Activated T-helper 2 cell treated with anti-CD3 and anti-CD28 coated beads, Interferon-gamma antibody, Interleukin-2, Interleukin-4, amounts not matched to agents 10 μg/mL and 5 μg/mL and 100 μg/mL, durations not matched to agents 14 hours and 24 hours and 36 hours (primary cell): ENCODE data around the gene MRPL30. TPM values are rescaled to one million over a fixed set of nuclear protein-coding genes. Genes with fewer than 3 reads are reported as not detected.
"Not testable (repeated sequence)": the region's sequence is repeated elsewhere in the genome, so short reads cannot be mapped to it uniquely, and the experiment has no call there.

Experiments used
- DNase-seq: peaks from one replicate; pipeline ENCODE4 v3.0.0; 2021; ENCODE audit warnings: low spot score
- H3K27ac Mint-ChIP-seq: one replicate; pipeline ENCODE4 v1.8.0; 2021; ENCODE audit warnings: mixed read lengths
- H3K27me3 Mint-ChIP-seq: one replicate; pipeline ENCODE4 v1.8.0; 2021; ENCODE audit warnings: low read depth, mixed read lengths
- H3K36me3 Mint-ChIP-seq: one replicate; pipeline ENCODE4 v1.8.0; 2021; ENCODE audit warnings: low read depth, mixed read lengths
- H3K4me1 Mint-ChIP-seq: one replicate; pipeline ENCODE4 v1.8.0; 2021; ENCODE audit warnings: low read depth, mixed read lengths
- H3K4me3 Mint-ChIP-seq: one replicate; pipeline ENCODE4 v1.8.0; 2021; ENCODE audit warnings: low read depth, mild to moderate bottlenecking, moderate library complexity, mixed read lengths
- H3K9me3 Mint-ChIP-seq: one replicate; pipeline ENCODE4 v1.8.0; 2021; ENCODE audit warnings: mixed read lengths
- intact Hi-C: fragments of 100-400 bp; cut with micrococcal nuclease; formaldehyde crosslinking; loops from one replicate; pipeline ENCODE4 v1.15.1; 2023
- total RNA-seq: library from RNA; stranded (reverse); gene quantifications from 2 replicates; pipeline ENCODE4 v1.2.3, GENCODE V29; 2022

Gene MRPL30
- 27.6 and 29.4 TPM in 2 replicates for total RNA-seq

GRCh38 chr2:99180755-99181623 lies at the start of gene MRPL30, which contains the start of gene MITD1:
TSS of gene MRPL30 (plus strand) at chr2:99181184. CDS start at chr2:99186204, 5,020 bp downstream.
TSS of gene MITD1 (minus strand) at chr2:99181058. CDS start at chr2:99180981, 77 bp downstream.
- Mint-ChIP-seq H3K4me1 (peaks cover 34% of the 10 kb centered on the region), H3K36me3 (peaks cover 19% of the 10 kb centered on the region)

DNA sequence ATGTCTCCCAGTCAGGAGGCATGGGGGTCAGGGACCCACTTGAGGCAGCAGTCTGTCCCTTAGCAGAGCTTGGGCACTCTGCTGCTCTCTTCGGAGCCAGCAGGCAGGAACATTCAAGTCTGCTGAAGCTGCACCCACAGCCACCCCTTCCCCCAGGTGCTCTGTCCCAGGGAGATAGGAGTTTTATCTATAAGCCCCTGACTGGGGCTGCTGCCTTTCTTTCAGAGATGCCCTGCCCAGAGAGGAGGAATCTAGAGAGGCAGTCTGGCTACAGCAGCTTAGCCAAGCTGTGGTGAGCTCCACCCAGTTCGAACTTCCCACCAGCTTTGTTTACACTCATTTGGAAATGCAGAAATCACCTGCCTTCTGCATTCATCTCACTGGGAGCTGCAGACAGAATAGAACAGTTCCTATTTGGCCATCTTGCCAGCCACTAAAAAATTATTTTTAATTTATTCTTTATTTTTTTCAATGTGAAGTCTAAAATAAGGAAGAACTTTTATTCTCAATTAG lies 45.9 kb upstream of the MRPL30 start:
- H3K9me3 Mint-ChIP-seq = peaks cover 34% of the 10 kb centered on the region
- H3K4me1 Mint-ChIP-seq, H3K36me3 Mint-ChIP-seq, H3K27ac Mint-ChIP-seq, H3K4me3 Mint-ChIP-seq, intact Hi-C loops, DNase-seq: not testable (repeated sequence)
- H3K27me3 Mint-ChIP-seq = peaks cover 16% of the 10 kb centered on the region

More at GRCh38 chr2:99180755-99181623, at the start of gene MRPL30, which contains the start of gene MITD1:
- peak within 1 kb of the TSS; percentile 91 for H3K27ac Mint-ChIP-seq
- DNase-seq = peak; percentile 88
- H3K4me3 Mint-ChIP-seq = peak within 1 kb of the TSS; percentile 96
- H3K9me3 Mint-ChIP-seq = no peaks in the 10 kb centered on the region
- no peaks in the 10 kb centered on the region for H3K27me3 Mint-ChIP-seq
- intact Hi-C loops = loop anchor here (1.0 to 5.0 kb wide), 4 partner anchors 26 to 309 kb away; partner anchors contain the start of genes REV1 and TXNDC9

DNA sequence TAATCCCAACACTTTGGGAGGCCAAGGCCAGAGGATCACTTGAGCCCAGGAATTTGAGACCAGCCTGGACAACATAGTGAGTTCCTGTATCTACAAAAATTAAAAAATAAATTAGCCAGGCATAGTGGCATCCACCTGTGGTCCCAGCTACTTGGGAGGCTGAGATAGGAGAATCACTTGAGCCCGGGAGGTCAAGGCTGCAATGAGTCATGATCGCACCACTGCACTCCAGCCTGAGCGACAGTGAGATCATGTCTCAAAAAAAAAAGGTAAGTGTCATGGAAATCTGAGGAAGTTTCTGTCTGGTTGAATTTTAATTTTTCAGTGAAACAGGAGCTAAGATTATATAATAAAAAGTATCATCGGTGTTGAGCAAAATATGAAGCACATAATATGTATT lies 42.0 kb upstream of the MRPL30 start:
- Mint-ChIP-seq H3K27ac (no peak overlapping the region), H3K4me3 (peak overlapping the region; percentile 28), H3K27me3 (peaks cover 24% of the 10 kb centered on the region), H3K4me1 (peaks cover 8% of the 10 kb centered on the region), H3K9me3 (peaks cover 3% of the 10 kb centered on the region), H3K36me3 (no peaks in the 10 kb centered on the region)
- intact Hi-C loops = no loop called here
- no peak for DNase-seq

- H3K4me1 Mint-ChIP-seq = peaks cover 8% of the 10 kb centered on the region
- DNase-seq = no peak
- no peaks in the 10 kb centered on the region for H3K36me3 Mint-ChIP-seq
- no peak overlapping the region for H3K27ac Mint-ChIP-seq
- H3K9me3 Mint-ChIP-seq = no peaks in the 10 kb centered on the region
- H3K4me3 Mint-ChIP-seq = peak overlapping the region; percentile 83
- peaks cover 24% of the 10 kb centered on the region for H3K27me3 Mint-ChIP-seq
- intact Hi-C loops = loop anchor here (2.0 kb wide), 1 partner anchor 39 kb away; no protein-coding TSS in a partner anchor
Observed at GRCh38 chr2:99140056-99140859, 40.7 kb upstream of the MRPL30 start.

GRCh38 chr2:99140860-99141109 lies 40.2 kb upstream of the MRPL30 start:
- Mint-ChIP-seq H3K36me3 (no peaks in the 10 kb centered on the region), H3K4me3 (peak overlapping the region; percentile 83), H3K27me3 (peaks cover 24% of the 10 kb centered on the region), H3K9me3 (no peaks in the 10 kb centered on the region), H3K4me1 (peaks cover 8% of the 10 kb centered on the region), H3K27ac (peak overlapping the region; percentile 23)
- DNase-seq = no peak
- intact Hi-C loops = loop anchor here (1.0 to 2.0 kb wide), 3 partner anchors 14 to 197 kb away; partner anchors contain the start of genes EIF5B, LIPT1 and TSGA10

- Mint-ChIP-seq H3K9me3 (no peaks in the 10 kb centered on the region), H3K36me3 (no peaks in the 10 kb centered on the region)
- intact Hi-C loops = loop anchor here (1.0 to 2.0 kb wide), 3 partner anchors 13 to 196 kb away; partner anchors contain the start of genes EIF5B, LIPT1 and TSGA10
Observed at GRCh38 chr2:99141110-99142108, 39.6 kb upstream of the MRPL30 start, which contains the start of gene C2orf15. TSS of gene C2orf15 (plus strand) at chr2:99141707. CDS start at chr2:99150559, 8,852 bp downstream.

GRCh38 chr2:99150706-99151105 lies 30.3 kb upstream of the MRPL30 start:
- intact Hi-C loops = loop anchor here (10.0 kb wide), 5 partner anchors 316 to 1414 kb away; partner anchors contain the start of genes PDCL3 and REV1

More at GRCh38 chr2:99141110-99142108, 39.6 kb upstream of the MRPL30 start, which contains the start of gene C2orf15:
- DNase-seq = peak; percentile 91
- Mint-ChIP-seq H3K27ac (peak within 1 kb of the TSS; percentile 65), H3K27me3 (peaks cover 24% of the 10 kb centered on the region), H3K4me1 (peaks cover 8% of the 10 kb centered on the region), H3K4me3 (peak within 1 kb of the TSS; percentile 83)

GRCh38 chr2:99152199-99152895 lies 28.6 kb upstream of the MRPL30 start:
- intact Hi-C loops = loop anchor here (10.0 kb wide), 5 partner anchors 318 to 1412 kb away; partner anchors contain the start of genes PDCL3 and REV1
- H3K27me3 Mint-ChIP-seq = no peaks in the 10 kb centered on the region
- H3K9me3 Mint-ChIP-seq = no peaks in the 10 kb centered on the region
- H3K36me3 Mint-ChIP-seq = peaks cover 6% of the 10 kb centered on the region
- DNase-seq = no peak
- no peak overlapping the region for H3K4me3 Mint-ChIP-seq
- H3K27ac Mint-ChIP-seq = no peak overlapping the region
- H3K4me1 Mint-ChIP-seq = peaks cover 22% of the 10 kb centered on the region

More at GRCh38 chr2:99150706-99151105, 30.3 kb upstream of the MRPL30 start:
- no peak overlapping the region for H3K4me3 Mint-ChIP-seq
- H3K27ac Mint-ChIP-seq = no peak overlapping the region
- H3K4me1 Mint-ChIP-seq = peaks cover 14% of the 10 kb centered on the region
- no peaks in the 10 kb centered on the region for H3K9me3 Mint-ChIP-seq
- H3K27me3 Mint-ChIP-seq = no peaks in the 10 kb centered on the region
- DNase-seq = no peak
- H3K36me3 Mint-ChIP-seq = peaks cover 3% of the 10 kb centered on the region

DNA sequence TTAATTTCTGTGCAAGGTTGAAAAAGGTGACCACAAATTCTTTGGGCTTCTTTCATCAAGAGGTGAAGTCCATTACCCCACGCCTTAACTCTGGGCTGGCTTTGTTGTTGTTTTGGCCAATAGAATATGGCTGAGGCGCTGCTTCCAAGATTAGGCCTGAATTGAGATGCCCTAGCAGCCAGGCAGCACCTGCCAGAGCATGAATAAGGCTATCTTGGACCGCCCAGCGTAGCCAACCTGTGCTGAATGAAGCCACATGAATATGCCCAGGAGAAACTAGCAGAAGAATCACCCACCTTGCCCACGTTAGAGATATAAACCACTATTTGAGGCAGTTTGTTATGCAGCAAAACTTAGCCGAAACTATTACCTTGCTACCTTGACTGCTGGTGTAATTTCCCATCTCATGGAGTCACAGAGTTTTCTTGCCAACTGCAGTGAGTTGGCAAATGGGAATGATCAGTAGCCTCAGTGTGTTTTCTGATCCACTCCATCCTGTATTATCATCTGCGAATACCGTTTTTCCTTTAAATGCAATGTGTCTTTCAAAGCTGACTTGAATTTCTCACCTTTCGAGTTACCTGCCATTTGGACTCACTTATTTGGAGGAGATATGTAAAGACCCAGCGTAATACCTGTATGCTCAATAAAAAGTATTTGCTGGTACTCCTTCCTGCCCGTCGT lies 26.9 kb upstream of the MRPL30 start:
- Mint-ChIP-seq H3K4me3 (peak overlapping the region; percentile 95), H3K27me3 (no peaks in the 10 kb centered on the region), H3K9me3 (no peaks in the 10 kb centered on the region), H3K36me3 (peaks cover 14% of the 10 kb centered on the region), H3K27ac (peak overlapping the region; percentile 89), H3K4me1 (peaks cover 25% of the 10 kb centered on the region)
- no peak for DNase-seq
- intact Hi-C loops = loop anchor here (1.0 to 10.0 kb wide), 7 partner anchors 13 to 1411 kb away; partner anchors contain the start of genes C2orf15, EIF5B, PDCL3 and REV1

DNA sequence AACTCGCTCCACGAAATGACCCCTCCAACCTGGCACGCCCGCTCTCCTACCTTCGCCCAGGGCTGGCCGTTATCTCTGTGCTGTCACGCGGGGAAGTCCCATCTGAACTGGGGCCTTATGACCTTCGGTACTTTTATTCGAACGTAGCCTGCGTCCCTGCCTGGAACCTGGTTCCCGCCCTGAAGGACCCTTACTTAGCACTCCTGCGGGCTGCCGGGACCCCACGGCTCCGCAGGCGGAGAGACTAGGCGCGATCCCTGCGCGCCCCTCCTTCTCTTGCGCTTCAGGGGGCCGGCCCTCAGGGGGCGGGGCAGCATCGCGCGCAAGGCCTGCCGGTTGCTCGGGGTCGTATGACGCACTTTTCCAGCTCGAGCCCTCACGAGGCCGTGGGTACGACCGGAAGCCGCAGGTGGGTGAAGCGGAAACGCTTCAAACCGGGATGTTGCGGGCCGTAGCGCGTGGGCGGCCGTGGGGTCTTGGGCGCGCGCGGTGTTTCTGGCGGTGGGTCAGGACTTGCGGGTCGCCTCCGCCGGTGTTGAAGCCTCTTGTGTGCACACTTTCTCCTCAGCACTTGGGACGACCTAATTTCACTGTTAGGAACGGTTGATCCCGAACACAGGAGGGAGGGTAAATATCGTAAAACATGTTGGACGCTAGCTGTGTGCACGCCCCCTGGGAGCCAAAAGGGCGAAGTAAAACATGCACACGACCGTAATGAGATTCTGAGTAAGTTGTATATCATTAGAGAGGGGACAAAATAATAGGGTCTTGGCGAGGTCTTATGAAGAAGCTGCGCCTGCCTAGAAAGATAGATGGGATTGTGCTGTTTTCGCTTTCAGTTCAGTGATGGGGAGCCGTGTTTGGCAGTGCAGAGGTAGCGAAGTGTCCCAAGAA lies 26.1 kb upstream of the MRPL30 start, which contains the start of the genes LIPT1 and TSGA10:
Gene LIPT1 (plus strand): TSS at position 325 of the 894 bp plus-strand sequence. CDS start 6,991 bp downstream, outside the sequence.
Gene TSGA10 (minus strand): TSS at position 300 of the 894 bp plus-strand sequence. CDS start 45,503 bp downstream, outside the sequence.
- intact Hi-C loops = loop anchor here (1.0 to 10.0 kb wide), 8 partner anchors 14 to 1410 kb away; partner anchors contain the start of genes C2orf15, EIF5B, MITD1 and MRPL30
- Mint-ChIP-seq H3K4me1 (peaks cover 25% of the 10 kb centered on the region), H3K27me3 (no peaks in the 10 kb centered on the region), H3K36me3 (peaks cover 19% of the 10 kb centered on the region), H3K27ac (peak within 1 kb of the TSS; percentile 89), H3K9me3 (no peaks in the 10 kb centered on the region), H3K4me3 (peak within 1 kb of the TSS; percentile 95)
- peak; percentile 88 for DNase-seq
